Activated CD4-positive, alpha-beta memory T cell treated with anti-CD3 and anti-CD28 coated beads, Interleukin-2, amount 10 ng/mL, durations not matched to agents 7 days and 5 days (primary cell): ENCODE measurements around the gene SLC1A5. TPM values are rescaled to one million over a fixed set of nuclear protein-coding genes. Genes with fewer than 3 reads are reported as not detected.
"Not testable (repeated sequence)": the region's sequence is repeated elsewhere in the genome, so short reads cannot be mapped to it uniquely, and the experiment has no call there.

Experiments used
- CTCF ChIA-PET: fragments of 350-600 bp; sonication (Branson Sonifier 250); formaldehyde crosslinking; loops from one replicate; lab custom pipeline; 2021; ENCODE audit warnings: antibody characterized with exemption, inconsistent platforms; lab: Charles Lee
- POLR2A ChIA-PET: fragments of 350-600 bp; sonication (Branson Sonifier 250); formaldehyde crosslinking; loops from one replicate; lab custom pipeline; 2021; ENCODE audit warnings: antibody characterized with exemption; lab: Charles Lee
- DNase-seq: peaks from one replicate; pipeline ENCODE4 v3.0.0-alpha.2; 2020
- H3K27ac Mint-ChIP-seq: one replicate; pipeline ENCODE4 v1.8.0; 2021; ENCODE audit warnings: mild to moderate bottlenecking, mixed read lengths
- H3K27me3 Mint-ChIP-seq: one replicate; pipeline ENCODE4 v1.8.0; 2021; ENCODE audit warnings: mixed read lengths
- H3K36me3 Mint-ChIP-seq: one replicate; pipeline ENCODE4 v1.8.0; 2021; ENCODE audit warnings: low read depth, mixed read lengths
- H3K4me1 Mint-ChIP-seq: one replicate; pipeline ENCODE4 v1.8.0; 2021; ENCODE audit warnings: mixed read lengths
- H3K4me3 Mint-ChIP-seq: one replicate; pipeline ENCODE4 v1.8.0; 2021; ENCODE audit warnings: mild to moderate bottlenecking, mixed read lengths
- H3K9me3 Mint-ChIP-seq: one replicate; pipeline ENCODE4 v1.8.0; 2021; ENCODE audit warnings: mixed read lengths
- total RNA-seq, 2 experiments: library from RNA; stranded (reverse); gene quantifications; one replicate each; pipeline ENCODE4 v1.2.3, GENCODE V29; 2021

Gene SLC1A5
- total RNA-seq, 2 experiments from 2014 or later = 200 to 208 TPM

GRCh38 chr19:46818812-46819211 is 30.4 kb upstream of the SLC1A5 start:
- no peaks in the 10 kb centered on the region for H3K9me3 Mint-ChIP-seq
- no peak overlapping the region for H3K27ac Mint-ChIP-seq
- H3K27me3 Mint-ChIP-seq = peaks cover 2% of the 10 kb centered on the region
- ChIA-PET CTCF (interaction anchor here (0.7 to 3.8 kb wide), 3 partner anchors 10 to 61 kb away, joined by 3 to 17 read pairs (median 9); no protein-coding TSS in a partner anchor), POLR2A (no interaction called here)
- H3K4me3 Mint-ChIP-seq = no peak overlapping the region
- H3K4me1 Mint-ChIP-seq = peaks cover 35% of the 10 kb centered on the region
- H3K36me3 Mint-ChIP-seq = no peaks in the 10 kb centered on the region
- DNase-seq = no peak

GRCh38 chr19:46815833-46816627 is 27.6 kb upstream of the SLC1A5 start:
- DNase-seq = no peak
- H3K27me3 Mint-ChIP-seq = peaks cover 4% of the 10 kb centered on the region
- H3K9me3 Mint-ChIP-seq = no peaks in the 10 kb centered on the region
- H3K36me3 Mint-ChIP-seq = no peaks in the 10 kb centered on the region
- H3K27ac Mint-ChIP-seq = no peak overlapping the region
- H3K4me3 Mint-ChIP-seq = no peak overlapping the region
- POLR2A ChIA-PET = no interaction called here
- H3K4me1 Mint-ChIP-seq = peaks cover 19% of the 10 kb centered on the region
- CTCF ChIA-PET = interaction anchor here (0.6 to 0.7 kb wide), 2 partner anchors 49 to 1001 kb away, joined by 3 to 4 read pairs; no protein-coding TSS in a partner anchor

- no peak overlapping the region for H3K27ac Mint-ChIP-seq
- DNase-seq = no peak
- ChIA-PET CTCF (interaction anchor here (1.0 kb wide), 1 partner anchor 9 kb away, joined by 3 read pairs; no protein-coding TSS in a partner anchor), POLR2A (no interaction called here)
- H3K4me3 Mint-ChIP-seq = no peak overlapping the region
- H3K36me3 Mint-ChIP-seq = no peaks in the 10 kb centered on the region
- H3K9me3 Mint-ChIP-seq = no peaks in the 10 kb centered on the region
- peaks cover 3% of the 10 kb centered on the region for H3K4me1 Mint-ChIP-seq
- peaks cover 4% of the 10 kb centered on the region for H3K27me3 Mint-ChIP-seq
Measured at GRCh38 chr19:46813839-46814358, 25.5 kb upstream of the SLC1A5 start.

- Mint-ChIP-seq H3K9me3 (no peaks in the 10 kb centered on the region), H3K4me1 (peaks cover 1% of the 10 kb centered on the region), H3K36me3 (no peaks in the 10 kb centered on the region), H3K27me3 (peaks cover 4% of the 10 kb centered on the region), H3K27ac (no peak overlapping the region), H3K4me3 (no peak overlapping the region)
- ChIA-PET CTCF (interaction anchor here (1.0 to 1.8 kb wide), 2 partner anchors 9 to 55 kb away, joined by 3 to 4 read pairs; no protein-coding TSS in a partner anchor), POLR2A (no interaction called here)
- no peak for DNase-seq
Measured at GRCh38 chr19:46812977-46813838, 24.8 kb upstream of the SLC1A5 start.

- POLR2A ChIA-PET = no interaction called here
Measured at GRCh38 chr19:46809534-46810272, 21.3 kb upstream of the SLC1A5 start.

GRCh38 chr19:46806656-46807055 is 18.3 kb upstream of the SLC1A5 start:
- CTCF ChIA-PET = interaction anchor here (0.9 to 3.0 kb wide), 2 partner anchors 14 to 119 kb away, joined by 3 to 9 read pairs; no protein-coding TSS in a partner anchor
- POLR2A ChIA-PET = no interaction called here
- no peaks in the 10 kb centered on the region for H3K9me3 Mint-ChIP-seq
- no peak overlapping the region for H3K4me3 Mint-ChIP-seq
- H3K27me3 Mint-ChIP-seq = no peaks in the 10 kb centered on the region
- no peak overlapping the region for H3K27ac Mint-ChIP-seq
- H3K4me1 Mint-ChIP-seq = no peaks in the 10 kb centered on the region
- no peaks in the 10 kb centered on the region for H3K36me3 Mint-ChIP-seq
- DNase-seq = no peak

More at GRCh38 chr19:46809534-46810272, 21.3 kb upstream of the SLC1A5 start:
- no peak for DNase-seq
- no peak overlapping the region for H3K27ac Mint-ChIP-seq
- peaks cover 1% of the 10 kb centered on the region for H3K4me1 Mint-ChIP-seq
- no peak overlapping the region for H3K4me3 Mint-ChIP-seq
- CTCF ChIA-PET = interaction anchor here (0.6 kb wide), 1 partner anchor 282 kb away, joined by 9 read pairs; no protein-coding TSS in a partner anchor
- H3K9me3 Mint-ChIP-seq = no peaks in the 10 kb centered on the region
- peaks cover 1% of the 10 kb centered on the region for H3K27me3 Mint-ChIP-seq
- no peaks in the 10 kb centered on the region for H3K36me3 Mint-ChIP-seq

GRCh38 chr19:46804432-46804831 is 16.0 kb upstream of the SLC1A5 start:
- DNase-seq, H3K4me3 Mint-ChIP-seq, H3K27ac Mint-ChIP-seq, H3K9me3 Mint-ChIP-seq, H3K36me3 Mint-ChIP-seq, H3K27me3 Mint-ChIP-seq, H3K4me1 Mint-ChIP-seq: not testable (repeated sequence)
- CTCF ChIA-PET = interaction anchor here (1.1 to 3.0 kb wide), 7 partner anchors 10 to 46 kb away, joined by 3 to 9 read pairs (median 4); no protein-coding TSS in a partner anchor
- POLR2A ChIA-PET = interaction anchor here (1.0 to 1.1 kb wide), 2 partner anchors 12 to 140 kb away, joined by 3 read pairs; no protein-coding TSS in a partner anchor

GRCh38 chr19:46803555-46803954 is 15.2 kb upstream of the SLC1A5 start:
- no peak for DNase-seq
- no peak overlapping the region for H3K4me3 Mint-ChIP-seq
- H3K27ac Mint-ChIP-seq = no peak overlapping the region
- ChIA-PET CTCF (interaction anchor here (0.6 to 2.1 kb wide), 2 partner anchors 37 to 1771 kb away, joined by 5 to 9 read pairs; no protein-coding TSS in a partner anchor), POLR2A (no interaction called here)
- no peaks in the 10 kb centered on the region for H3K27me3 Mint-ChIP-seq
- no peaks in the 10 kb centered on the region for H3K36me3 Mint-ChIP-seq
- H3K9me3 Mint-ChIP-seq = no peaks in the 10 kb centered on the region
- no peaks in the 10 kb centered on the region for H3K4me1 Mint-ChIP-seq

- Mint-ChIP-seq H3K9me3 (no peaks in the 10 kb centered on the region), H3K36me3 (no peaks in the 10 kb centered on the region), H3K27ac (no peak overlapping the region), H3K4me1 (no peaks in the 10 kb centered on the region), H3K27me3 (peaks cover 2% of the 10 kb centered on the region), H3K4me3 (no peak overlapping the region)
- POLR2A ChIA-PET = no interaction called here
- CTCF ChIA-PET = interaction anchor here (2.1 kb wide), 1 partner anchor 38 kb away, joined by 9 read pairs; no protein-coding TSS in a partner anchor
- no peak for DNase-seq
Measured at GRCh38 chr19:46802152-46802551, 13.8 kb upstream of the SLC1A5 start.

- no peaks in the 10 kb centered on the region for H3K9me3 Mint-ChIP-seq
- H3K4me3 Mint-ChIP-seq = no peak overlapping the region
- no peaks in the 10 kb centered on the region for H3K4me1 Mint-ChIP-seq
- ChIA-PET CTCF (interaction anchor here (1.8 kb wide), 1 partner anchor 32 kb away, joined by 5 read pairs; no protein-coding TSS in a partner anchor), POLR2A (interaction anchor here (3.7 kb wide), 1 partner anchor 11 kb away, joined by 16 read pairs; the partner anchor contains the start of gene SLC1A5)
- H3K36me3 Mint-ChIP-seq = no peaks in the 10 kb centered on the region
- no peak for DNase-seq
- peaks cover 8% of the 10 kb centered on the region for H3K27me3 Mint-ChIP-seq
- no peak overlapping the region for H3K27ac Mint-ChIP-seq
Measured at GRCh38 chr19:46798713-46799112, 10.3 kb upstream of the SLC1A5 start.

GRCh38 chr19:46797881-46798280 is 9.5 kb upstream of the SLC1A5 start:
- H3K36me3 Mint-ChIP-seq = no peaks in the 10 kb centered on the region
- no peaks in the 10 kb centered on the region for H3K9me3 Mint-ChIP-seq
- H3K4me3 Mint-ChIP-seq = no peak overlapping the region
- no peak overlapping the region for H3K27ac Mint-ChIP-seq
- H3K4me1 Mint-ChIP-seq = peaks cover 6% of the 10 kb centered on the region
- DNase-seq = no peak
- peaks cover 12% of the 10 kb centered on the region for H3K27me3 Mint-ChIP-seq
- ChIA-PET CTCF (interaction anchor here (0.7 to 0.9 kb wide), 2 partner anchors 26 to 57 kb away, joined by 3 read pairs; no protein-coding TSS in a partner anchor), POLR2A (interaction anchor here (3.7 kb wide), 1 partner anchor 10 kb away, joined by 16 read pairs; the partner anchor contains the start of gene SLC1A5)
